Loucy (cell line): Measurements from ENCODE around the gene RDH12.

Experiments used
- EZH2phosphoT487 ChIP-seq: fragments of 200-600 bp; IDR thresholded peaks from 2 replicates; pipeline ENCODE4 v1.6.1; 2018; ENCODE audit warnings: antibody characterized with exemption, mild to moderate bottlenecking, moderate library complexity, borderline replicate concordance
- TF ChIP-seq, protein P1 (sequence below): fragments of 200-600 bp; sonication (generic); conservative IDR thresholded peaks from 2 replicates; pipeline ENCODE4 v1.5.1; 2014; ENCODE audit warnings: mild to moderate bottlenecking, antibody characterized with exemption, low read length

DNA sequence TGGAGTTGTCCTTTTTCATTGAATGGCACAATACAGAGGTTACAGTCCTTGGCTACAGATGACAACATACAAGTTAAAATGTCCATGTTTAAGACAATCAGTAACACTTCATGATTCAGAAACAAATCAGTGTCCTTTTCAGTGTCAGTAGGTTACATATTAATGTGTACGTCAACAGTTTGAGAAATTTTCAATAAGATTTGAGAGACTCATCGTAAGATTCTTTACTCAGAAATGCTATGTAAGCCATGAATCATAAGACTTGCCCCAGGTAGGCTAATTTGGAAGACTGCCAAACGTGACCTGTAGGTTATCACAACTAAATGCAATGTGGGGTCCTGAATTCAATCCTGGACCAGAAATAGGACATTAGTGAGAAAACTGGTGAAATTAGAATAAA is 3.5 kb downstream of the RDH12 start:
- TF ChIP-seq, protein P1, sequence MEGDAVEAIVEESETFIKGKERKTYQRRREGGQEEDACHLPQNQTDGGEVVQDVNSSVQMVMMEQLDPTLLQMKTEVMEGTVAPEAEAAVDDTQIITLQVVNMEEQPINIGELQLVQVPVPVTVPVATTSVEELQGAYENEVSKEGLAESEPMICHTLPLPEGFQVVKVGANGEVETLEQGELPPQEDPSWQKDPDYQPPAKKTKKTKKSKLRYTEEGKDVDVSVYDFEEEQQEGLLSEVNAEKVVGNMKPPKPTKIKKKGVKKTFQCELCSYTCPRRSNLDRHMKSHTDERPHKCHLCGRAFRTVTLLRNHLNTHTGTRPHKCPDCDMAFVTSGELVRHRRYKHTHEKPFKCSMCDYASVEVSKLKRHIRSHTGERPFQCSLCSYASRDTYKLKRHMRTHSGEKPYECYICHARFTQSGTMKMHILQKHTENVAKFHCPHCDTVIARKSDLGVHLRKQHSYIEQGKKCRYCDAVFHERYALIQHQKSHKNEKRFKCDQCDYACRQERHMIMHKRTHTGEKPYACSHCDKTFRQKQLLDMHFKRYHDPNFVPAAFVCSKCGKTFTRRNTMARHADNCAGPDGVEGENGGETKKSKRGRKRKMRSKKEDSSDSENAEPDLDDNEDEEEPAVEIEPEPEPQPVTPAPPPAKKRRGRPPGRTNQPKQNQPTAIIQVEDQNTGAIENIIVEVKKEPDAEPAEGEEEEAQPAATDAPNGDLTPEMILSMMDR: no peak
- no peak for TF ChIP-seq EZH2phosphoT487
